HFF-Myc (cell line): Measurements from ENCODE around the gene BRIX1.

ENCODE experiments used
- DNase-seq: peaks from one replicate; pipeline ENCODE4 v3.0.0-alpha.2; 2011; ENCODE audit warnings: low read depth; ENCODE audit errors: extremely low read depth
- H3K4me3 ChIP-seq: replicated peaks from 2 replicates; pipeline ENCODE4 v1.5.1; 2011; ENCODE audit warnings: low read depth, mild to moderate bottlenecking, control low read depth, low read length
- CTCF ChIP-seq: IDR thresholded peaks from 2 replicates; pipeline ENCODE4 v1.5.1; 2012; ENCODE audit warnings: mild to moderate bottlenecking, low read depth, low read length, control low read depth; ENCODE audit errors: missing control alignments

The BRIX1 gene

GRCh38 chr5:34929720-34930461 lies 14.4 kb downstream of the BRIX1 start:
- DNase-seq, result no peak
- TF ChIP-seq CTCF, result no peak
- H3K4me3 ChIP-seq, result peak overlapping the region; percentile 82

GRCh38 chr5:34930462-34930844 lies 14.9 kb downstream of the BRIX1 start:
- no peak for DNase-seq
- H3K4me3 ChIP-seq, result peak overlapping the region; percentile 82
- no peak for TF ChIP-seq CTCF

DNA sequence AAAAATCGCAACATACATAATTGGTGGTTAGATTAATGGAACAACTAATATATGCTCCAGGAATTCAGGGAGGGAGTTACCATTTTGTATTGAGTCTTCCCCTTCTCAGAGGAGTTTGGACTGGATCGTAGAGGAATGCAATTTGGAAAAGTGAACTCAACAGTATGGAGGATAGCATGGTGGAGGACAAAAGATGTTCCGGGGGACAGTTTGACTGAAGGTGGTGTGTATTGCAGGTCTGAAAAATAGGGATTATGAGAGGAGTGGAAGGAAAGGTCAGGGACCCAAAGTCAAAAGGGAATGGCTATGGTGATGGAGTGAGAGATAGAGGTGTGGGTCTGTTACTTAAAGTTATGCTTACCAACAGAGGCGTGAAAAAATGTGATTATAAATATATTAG lies 15.4 kb downstream of the BRIX1 start:
- H3K4me3 ChIP-seq, result peak overlapping the region; percentile 82
- DNase-seq, result no peak
- no peak for TF ChIP-seq CTCF

GRCh38 chr5:34932947-34933346 lies 17.4 kb downstream of the BRIX1 start:
- H3K4me3 ChIP-seq, result no peak overlapping the region
- no peak for TF ChIP-seq CTCF
- DNase-seq, result no peak

- no peak overlapping the region for H3K4me3 ChIP-seq
- no peak for TF ChIP-seq CTCF
- no peak for DNase-seq
These were observed 26.4 kb downstream of the BRIX1 start for GRCh38 chr5:34941936-34942335.

DNA sequence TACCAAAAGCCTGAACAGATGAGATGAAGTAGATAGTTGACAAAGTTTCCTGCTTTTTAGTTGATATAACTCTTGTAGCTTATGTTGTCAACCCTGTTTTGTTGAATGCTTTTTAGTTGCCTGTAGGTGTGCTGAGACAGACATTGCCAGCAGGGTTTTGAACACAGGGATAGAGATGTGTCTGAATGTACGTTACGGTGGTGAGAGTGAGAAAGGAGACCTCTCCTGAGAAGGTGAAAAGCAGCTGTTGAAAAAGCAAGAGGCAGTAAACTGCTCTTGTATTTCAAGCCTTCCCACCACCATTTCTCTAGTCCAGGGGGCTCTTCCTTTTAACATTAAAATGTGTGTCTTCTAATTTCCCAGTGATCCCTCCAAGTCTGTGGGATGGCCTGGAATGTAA lies 28.5 kb downstream of the BRIX1 start:
- no peak overlapping the region for H3K4me3 ChIP-seq
- no peak for DNase-seq

More for the DNA sequence above, 28.5 kb downstream of the BRIX1 start:
- no peak for TF ChIP-seq CTCF
